K562 (cell line): ENCODE results near the gene PPDPF. TPM values are rescaled to one million over a fixed set of nuclear protein-coding genes. Genes with fewer than 3 reads are reported as not detected.

ENCODE experiments used
- ATF3 ChIP-seq, 2 experiments: fragments of 450-650 bp in 1 of 2; sonication (generic) in 1 of 2; formaldehyde crosslinking in 1 of 2; IDR thresholded peaks in 1 of 2; conservative IDR thresholded peaks in 1 of 2; 2 replicates each; pipeline versions ENCODE4 v1.6.1 to v1.8.1; 2016 to 2023; ENCODE audit warnings: mild to moderate bottlenecking in 2 of 2, moderate library complexity in 2 of 2, inconsistent platforms in 1 of 2, missing genetic modification reagents in 1 of 2
- FOXA3 ChIP-seq, 2 experiments: fragments of 450-650 bp in 1 of 2; sonication (generic) in 1 of 2; formaldehyde crosslinking; IDR thresholded peaks in 1 of 2; conservative IDR thresholded peaks in 1 of 2; 2 replicates each; pipeline versions ENCODE4 v1.4.0 to v1.8.0; 2020 to 2022; ENCODE audit warnings: mild to moderate bottlenecking in 2 of 2, missing genetic modification reagents in 1 of 2
- FOXK1 ChIP-seq: sonication (generic); formaldehyde crosslinking; IDR thresholded peaks from 2 replicates; pipeline ENCODE4 v1.8.0; 2022; ENCODE audit warnings: missing genetic modification reagents, mild to moderate bottlenecking, borderline replicate concordance
- KDM1A ChIP-seq, 2 experiments: fragments of 450-650 bp; IDR thresholded peaks; 2 replicates each; pipeline ENCODE4 v1.6.1; 2016; ENCODE audit warnings: mild to moderate bottlenecking in 2 of 2
- MCM5 ChIP-seq: fragments of 450-650 bp; IDR thresholded peaks from 2 replicates; pipeline ENCODE4 v1.6.1; 2016; ENCODE audit warnings: low read depth
- NBN ChIP-seq: fragments of 450-650 bp; IDR thresholded peaks from 2 replicates; pipeline ENCODE4 v1.6.1; 2016; ENCODE audit warnings: low read depth, mild to moderate bottlenecking
- PML ChIP-seq: IDR thresholded peaks from 2 replicates; pipeline ENCODE4 v1.6.1; 2012; ENCODE audit warnings: low read length, inconsistent platforms
- PURB ChIP-seq: sonication (generic); formaldehyde crosslinking; IDR thresholded peaks from 2 replicates; pipeline ENCODE4 v1.9.0; 2021; ENCODE audit warnings: low read depth, mild to moderate bottlenecking, missing genetic modification reagents
- RAD51 ChIP-seq: fragments of 450-650 bp; IDR thresholded peaks from 2 replicates; pipeline ENCODE4 v1.7.1; 2016; ENCODE audit warnings: low read depth, mild to moderate bottlenecking, borderline replicate concordance
- SP1 ChIP-seq: sonication (generic); formaldehyde crosslinking; IDR thresholded peaks from 2 replicates; pipeline ENCODE4 v1.8.1; 2022; ENCODE audit warnings: mild to moderate bottlenecking, missing genetic modification reagents
- SRSF7 ChIP-seq: fragments of 200-400 bp; formaldehyde crosslinking; optimal IDR thresholded peaks from 2 replicates; pipeline ENCODE3; 2017; ENCODE audit warnings: mild to moderate bottlenecking, low read depth, low read length
- TARDBP ChIP-seq: fragments of 450-650 bp; IDR thresholded peaks from 2 replicates; pipeline ENCODE4 v1.6.1; 2016
- U2AF2 ChIP-seq: fragments of 200-400 bp; formaldehyde crosslinking; optimal IDR thresholded peaks from 2 replicates; pipeline ENCODE3; 2017; ENCODE audit warnings: low read depth, mild to moderate bottlenecking, low read length
- YY1 ChIP-seq, 3 experiments: IDR thresholded peaks; 2 replicates each; pipeline ENCODE4 v1.6.1; 2011; ENCODE audit warnings: low read length in 2 of 3, mild to moderate bottlenecking in 2 of 3, moderate library complexity in 2 of 3, borderline replicate concordance in 1 of 3, control low read depth in 1 of 3, low read depth in 1 of 3; ENCODE audit not compliant: insufficient read depth in 3 of 3, insufficient replicate concordance in 2 of 3, control insufficient read depth in 1 of 3, insufficient read length in 1 of 3; ENCODE audit errors: extremely low read depth in 1 of 3
- ZNF217 ChIP-seq: sonication (generic); formaldehyde crosslinking; IDR thresholded peaks from 2 replicates; pipeline ENCODE4 v1.8.0; 2022; ENCODE audit warnings: mild to moderate bottlenecking, missing genetic modification reagents
- ZNF668 ChIP-seq: fragments of 250-450 bp; sonication (Bioruptor Pico); IDR thresholded peaks from 2 replicates; pipeline ENCODE4 v1.8.0; 2022; ENCODE audit warnings: mild to moderate bottlenecking, inconsistent platforms
- ZNF717 ChIP-seq: fragments of 250-450 bp; sonication (Bioruptor Pico); IDR thresholded peaks from 2 replicates; pipeline ENCODE4 v1.5.0; 2021
- ZNF780A ChIP-seq: fragments of 250-450 bp; sonication (Bioruptor Pico); IDR thresholded peaks from 2 replicates; pipeline ENCODE4 v1.5.0; 2021; ENCODE audit warnings: mild to moderate bottlenecking
- polyA plus RNA-seq, 8 experiments: library from polyadenylated mRNA; depleted of rRNA in 4 of 8; stranded (reverse) in 5 of 8; unstranded in 3 of 8; fragments of >200 nt; fragmentation: Nextera tagmentation in 2 of 8; fragmentation: Illumina TruSeq in 1 of 8; extraction: Ambion mirVana in 2 of 8; extraction: Trizol in 1 of 8; gene quantifications; 2 replicates each; pipeline versions ENCODE4 v1.2.1 to v1.2.3, GENCODE V29; 2011 to 2014; ENCODE audit warnings: inconsistent platforms in 1 of 8, missing spikeins in 1 of 8
- total RNA-seq, 7 experiments: library from RNA; depleted of rRNA in 6 of 7; stranded (reverse); fragments of >200 nt in 6 of 7; fragmentation: Illumina TruSeq in 2 of 7; extraction: Trizol in 2 of 7; gene quantifications; 2 replicates each; pipeline versions ENCODE4 v1.2.1 to v1.2.3, GENCODE V29; 2011 to 2021; ENCODE audit warnings: low replicate concordance in 1 of 7
- TF ChIP-seq, protein P1 (sequence below): fragments of 150-350 bp; conservative IDR thresholded peaks from 2 replicates; pipeline ENCODE4 v1.6.1; 2014; ENCODE audit warnings: low read length
- TF ChIP-seq, protein P2 (sequence below): sonication (generic); formaldehyde crosslinking; IDR thresholded peaks from 2 replicates; pipeline ENCODE4 v1.8.0; 2022; ENCODE audit warnings: missing genetic modification reagents, mild to moderate bottlenecking, borderline replicate concordance
- TF ChIP-seq, protein P3 (sequence below), 3 experiments: fragments of 200-800 bp in 1 of 3; sonication (Bioruptor generic) in 1 of 3; sonication (generic) in 1 of 3; formaldehyde crosslinking in 1 of 3; IDR thresholded peaks; 2 replicates each; pipeline versions ENCODE4 v1.6.1 to v1.8.0; 2016 to 2022; ENCODE audit warnings: mild to moderate bottlenecking in 2 of 3, missing compliant biosample characterization in 2 of 3, missing genetic modification characterization in 2 of 3, missing genetic modification reagents in 1 of 3

Gene PPDPF
- total and polyA plus RNA-seq, 9 of the 15 experiments (the other 6 are each of a cell fraction or from before 2014, with no cell fraction given), result 0.77 to 233 (median 10.5) TPM

DNA sequence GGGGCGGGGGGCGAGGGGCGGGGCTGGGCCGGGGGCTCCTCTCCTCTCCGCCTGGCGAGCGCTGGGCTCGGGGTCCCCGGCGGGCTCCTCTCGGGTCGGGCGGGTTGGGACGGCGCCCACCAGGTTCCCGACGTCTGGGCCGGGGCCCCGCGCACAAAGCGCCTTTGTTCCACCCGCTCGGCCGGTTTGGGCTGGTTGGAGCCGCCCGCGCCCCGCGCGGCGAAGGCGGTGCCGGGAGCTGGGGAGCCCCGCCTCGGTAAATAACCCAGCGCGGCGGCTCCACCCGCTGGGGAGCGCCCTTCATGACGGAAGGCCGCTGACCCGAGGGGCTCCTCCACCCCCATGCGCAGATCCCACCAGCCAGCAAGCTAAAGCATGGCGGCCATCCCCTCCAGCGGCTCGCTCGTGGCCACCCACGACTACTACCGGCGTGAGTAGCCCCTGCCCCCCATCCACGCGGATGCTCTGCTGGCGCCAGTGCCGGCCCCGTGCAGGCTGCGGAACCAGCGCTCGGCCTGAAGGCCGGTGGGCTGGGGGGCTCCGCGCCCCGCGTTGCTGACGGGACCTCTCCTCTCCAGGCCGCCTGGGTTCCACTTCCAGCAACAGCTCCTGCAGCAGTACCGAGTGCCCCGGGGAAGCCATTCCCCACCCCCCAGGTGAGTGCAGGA lies 503 bp downstream of the PPDPF start (continued):
- TF ChIP-seq FOXK1 (CRISPR knock-in tag) (no peak), ZNF217 (CRISPR knock-in tag) (no peak), TARDBP (no peak), PURB (CRISPR knock-in tag) (no peak), PML (no peak), U2AF2 (no peak), ZNF668 (CRISPR knock-in tag) (no peak), MCM5 (no peak), ATF3 (IDR thresholded peaks at IDR 0.05) (no peak), ATF3 (CRISPR knock-in tag; conservative IDR thresholded peaks at IDR 0.05) (no peak), SRSF7 (no peak), RAD51 (no peak), YY1 (IDR thresholded peaks at IDR 0.05; ENCODE audit: borderline replicate concordance in 1 of 3, control insufficient read depth in 1 of 3, extremely low read depth in 1 of 3, insufficient read depth in 3 of 3, insufficient read length in 1 of 3, insufficient replicate concordance in 2 of 3, low read depth in 1 of 3, low read length in 2 of 3) (peak in 2 of 3 experiments; percentile 51 to 61), SP1 (no peak), ZNF717 (CRISPR knock-in tag) (no peak), FOXA3 (CRISPR knock-in tag; conservative IDR thresholded peaks at IDR 0.05 in 1 of 2, IDR thresholded peaks at IDR 0.05 in 1 of 2) (peak; percentile 70 to 92), KDM1A (IDR thresholded peaks at IDR 0.05) (no peak), ZNF780A (CRISPR knock-in tag) (no peak), NBN (no peak)
- TF ChIP-seq, protein P1, sequence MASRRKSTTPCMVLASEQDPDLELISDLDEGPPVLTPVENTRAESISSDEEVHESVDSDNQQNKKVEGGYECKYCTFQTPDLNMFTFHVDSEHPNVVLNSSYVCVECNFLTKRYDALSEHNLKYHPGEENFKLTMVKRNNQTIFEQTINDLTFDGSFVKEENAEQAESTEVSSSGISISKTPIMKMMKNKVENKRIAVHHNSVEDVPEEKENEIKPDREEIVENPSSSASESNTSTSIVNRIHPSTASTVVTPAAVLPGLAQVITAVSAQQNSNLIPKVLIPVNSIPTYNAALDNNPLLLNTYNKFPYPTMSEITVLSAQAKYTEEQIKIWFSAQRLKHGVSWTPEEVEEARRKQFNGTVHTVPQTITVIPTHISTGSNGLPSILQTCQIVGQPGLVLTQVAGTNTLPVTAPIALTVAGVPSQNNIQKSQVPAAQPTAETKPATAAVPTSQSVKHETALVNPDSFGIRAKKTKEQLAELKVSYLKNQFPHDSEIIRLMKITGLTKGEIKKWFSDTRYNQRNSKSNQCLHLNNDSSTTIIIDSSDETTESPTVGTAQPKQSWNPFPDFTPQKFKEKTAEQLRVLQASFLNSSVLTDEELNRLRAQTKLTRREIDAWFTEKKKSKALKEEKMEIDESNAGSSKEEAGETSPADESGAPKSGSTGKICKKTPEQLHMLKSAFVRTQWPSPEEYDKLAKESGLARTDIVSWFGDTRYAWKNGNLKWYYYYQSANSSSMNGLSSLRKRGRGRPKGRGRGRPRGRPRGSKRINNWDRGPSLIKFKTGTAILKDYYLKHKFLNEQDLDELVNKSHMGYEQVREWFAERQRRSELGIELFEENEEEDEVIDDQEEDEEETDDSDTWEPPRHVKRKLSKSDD, result no peak
- TF ChIP-seq, protein P2, sequence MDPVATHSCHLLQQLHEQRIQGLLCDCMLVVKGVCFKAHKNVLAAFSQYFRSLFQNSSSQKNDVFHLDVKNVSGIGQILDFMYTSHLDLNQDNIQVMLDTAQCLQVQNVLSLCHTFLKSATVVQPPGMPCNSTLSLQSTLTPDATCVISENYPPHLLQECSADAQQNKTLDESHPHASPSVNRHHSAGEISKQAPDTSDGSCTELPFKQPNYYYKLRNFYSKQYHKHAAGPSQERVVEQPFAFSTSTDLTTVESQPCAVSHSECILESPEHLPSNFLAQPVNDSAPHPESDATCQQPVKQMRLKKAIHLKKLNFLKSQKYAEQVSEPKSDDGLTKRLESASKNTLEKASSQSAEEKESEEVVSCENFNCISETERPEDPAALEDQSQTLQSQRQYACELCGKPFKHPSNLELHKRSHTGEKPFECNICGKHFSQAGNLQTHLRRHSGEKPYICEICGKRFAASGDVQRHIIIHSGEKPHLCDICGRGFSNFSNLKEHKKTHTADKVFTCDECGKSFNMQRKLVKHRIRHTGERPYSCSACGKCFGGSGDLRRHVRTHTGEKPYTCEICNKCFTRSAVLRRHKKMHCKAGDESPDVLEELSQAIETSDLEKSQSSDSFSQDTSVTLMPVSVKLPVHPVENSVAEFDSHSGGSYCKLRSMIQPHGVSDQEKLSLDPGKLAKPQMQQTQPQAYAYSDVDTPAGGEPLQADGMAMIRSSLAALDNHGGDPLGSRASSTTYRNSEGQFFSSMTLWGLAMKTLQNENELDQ (CRISPR knock-in tag), result no peak
- TF ChIP-seq, protein P3, sequence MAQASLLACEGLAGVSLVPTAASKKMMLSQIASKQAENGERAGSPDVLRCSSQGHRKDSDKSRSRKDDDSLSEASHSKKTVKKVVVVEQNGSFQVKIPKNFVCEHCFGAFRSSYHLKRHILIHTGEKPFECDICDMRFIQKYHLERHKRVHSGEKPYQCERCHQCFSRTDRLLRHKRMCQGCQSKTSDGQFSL (CRISPR knock-in tag; IDR thresholded peaks at IDR 0.05), result no peak
- TF ChIP-seq, protein P3 (tag; IDR thresholded peaks at IDR 0.05), result no peak
